T-cell (primary cell): ENCODE data around the gene TAAR6. TPM values are rescaled to one million over a fixed set of nuclear protein-coding genes. Genes with fewer than 3 reads are reported as not detected.
A peak's percentile ranks its signal among the peaks of the same experiment; 100 is the strongest.

Source experiments
- ATAC-seq, 4 experiments: fragments of 200-7000 bp in 3 of 4; fragments of 150-1000 bp in 1 of 4; cut with Tn5 transposase; replicated peaks in 1 of 4; 1 replicate in 3 of 4; 2 replicates in 1 of 4; pipeline ENCODE4 v1.10.0; 2021; ENCODE audit warnings: moderate library complexity in 3 of 4, mild to moderate bottlenecking in 2 of 4, moderate number of reproducible peaks in 1 of 4
- CTCF ChIA-PET, 2 donors: fragments of 300-600 bp; sonication (Branson Sonifier 250); formaldehyde crosslinking; loops; one replicate each; lab custom pipeline; 2022; ENCODE audit warnings: antibody characterized with exemption in 2 of 2; lab: Charles Lee
- POLR2A ChIA-PET, 2 donors: fragments of 300-600 bp; sonication (Branson Sonifier 250); formaldehyde crosslinking; loops; one replicate each; lab custom pipeline; 2022; ENCODE audit warnings: antibody characterized with exemption in 2 of 2; lab: Charles Lee
- DNase-seq, 35 experiments: peaks; one replicate each; pipeline versions ENCODE4 v3.0.0 to v3.0.0-alpha.2; 2013 to 2023
- H3K27ac ChIP-seq: one replicate; pipeline ENCODE4 v1.5.1; 2013; ENCODE audit warnings: low read length
- H3K27me3 ChIP-seq, 2 experiments: replicated peaks in 1 of 2; 1 replicate in 1 of 2; 2 replicates in 1 of 2; pipeline versions ENCODE4 v1.6.1 to v1.7.0; 2013; ENCODE audit warnings: low read length in 1 of 2, mixed read lengths in 1 of 2; ENCODE audit not compliant: control insufficient read depth in 2 of 2, insufficient read depth in 2 of 2; ENCODE audit errors: extremely low read depth in 1 of 2
- H3K36me3 ChIP-seq, 2 donors: 1 replicate in 1 of 2; 2 replicates in 1 of 2; pipeline versions ENCODE4 v1.6.1 to v1.7.0; 2013; ENCODE audit warnings: low read length in 1 of 2; ENCODE audit not compliant: control insufficient read depth in 2 of 2, insufficient read depth in 1 of 2; ENCODE audit errors: extremely low read depth in 1 of 2
- H3K4me1 ChIP-seq, 2 experiments: 1 replicate in 1 of 2; 2 replicates in 1 of 2; pipeline versions ENCODE4 v1.6.1 to v1.7.0; 2013; ENCODE audit warnings: low read length in 2 of 2, mixed read lengths in 1 of 2; ENCODE audit not compliant: insufficient read depth in 2 of 2, control insufficient read depth in 1 of 2; ENCODE audit errors: extremely low read depth in 1 of 2
- H3K4me3 ChIP-seq, 2 donors: 1 replicate in 1 of 2; 2 replicates in 1 of 2; pipeline versions ENCODE4 v1.5.1 to v1.7.0; 2013; ENCODE audit warnings: mild to moderate bottlenecking in 2 of 2, low read length in 1 of 2, moderate library complexity in 1 of 2; ENCODE audit not compliant: control insufficient read depth in 1 of 2; ENCODE audit errors: extremely low read depth in 1 of 2
- H3K9me3 ChIP-seq: 2 replicates; pipeline ENCODE4 v1.7.0; 2013
- H3K27ac Mint-ChIP-seq, 2 donors: one replicate each; pipeline ENCODE4 v1.8.0; 2020 to 2021; ENCODE audit warnings: mild to moderate bottlenecking in 2 of 2, mixed read lengths in 2 of 2
- H3K27me3 Mint-ChIP-seq, 2 donors: one replicate each; pipeline ENCODE4 v1.8.0; 2021 to 2022; ENCODE audit warnings: mixed read lengths in 2 of 2
- H3K36me3 Mint-ChIP-seq: one replicate; pipeline ENCODE4 v1.8.0; 2021; ENCODE audit warnings: mixed read lengths
- H3K4me1 Mint-ChIP-seq, 3 donors: one replicate each; pipeline ENCODE4 v1.8.0; 2020 to 2022; ENCODE audit warnings: mixed read lengths in 3 of 3, mild to moderate bottlenecking in 1 of 3
- H3K4me3 Mint-ChIP-seq, 3 donors: one replicate each; pipeline ENCODE4 v1.8.0; 2020 to 2022; ENCODE audit warnings: mild to moderate bottlenecking in 3 of 3, mixed read lengths in 3 of 3, moderate library complexity in 3 of 3
- H3K9me3 Mint-ChIP-seq, 3 donors: one replicate each; pipeline ENCODE4 v1.8.0; 2020 to 2022; ENCODE audit warnings: mixed read lengths in 3 of 3
- WGBS: methylation state at CpG from one replicate; pipeline ENCODE4 v1.1.5; 2013; ENCODE audit warnings: missing lambda C conversion rate; ENCODE audit not compliant: insufficient coverage; 5-methylcytosine and 5-hydroxymethylcytosine counted together
- total RNA-seq, 35 experiments: library from RNA in 6 of 35; stranded (reverse) in 6 of 35; fragments of 120-200 nt in 1 of 35; gene quantifications; one replicate each; pipeline versions ENCODE4 v1.2.1 to v1.2.4 and lab custom pipeline; 2013 to 2026

TAAR6 gene
- total RNA-seq, 5 donors from 2014 or later (not counting 1 experiment from before 2014, with no cell fraction given) = not detected

DNA sequence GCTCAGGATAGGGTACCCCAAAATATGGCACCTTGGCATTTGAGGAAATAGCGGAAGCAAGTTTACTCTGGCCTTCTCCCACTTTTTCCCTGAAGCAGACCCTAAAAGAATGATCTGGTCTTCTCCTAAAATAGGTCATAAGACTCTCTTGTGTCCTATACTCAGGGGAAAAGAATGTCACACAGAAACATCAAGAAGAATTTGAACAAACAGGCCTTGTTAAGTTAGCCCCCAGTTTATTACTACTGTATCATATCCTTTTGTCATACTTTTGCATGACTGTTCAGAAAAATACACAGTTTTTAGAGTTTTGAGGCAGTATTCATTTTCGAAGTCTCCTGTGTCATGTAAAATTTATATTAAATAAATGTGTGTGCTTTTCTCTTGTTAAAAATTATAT is 41.5 kb downstream of the TAAR6 start:
- peaks cover 0 to 14% (median 0%) of the 10 kb centered on the region in 3 donors for H3K4me1 Mint-ChIP-seq
- no peak overlapping the region for H3K27ac Mint-ChIP-seq
- DNase-seq = no peak
- no peaks in the 10 kb centered on the region for H3K9me3 Mint-ChIP-seq
- no peak overlapping the region for H3K27ac ChIP-seq
- ATAC-seq = no peak
- H3K36me3 Mint-ChIP-seq = no peaks in the 10 kb centered on the region
- ChIA-PET CTCF (no interaction called here), POLR2A (no interaction called here)
- no peaks in the 10 kb centered on the region for H3K27me3 ChIP-seq
- H3K4me1 ChIP-seq = no peaks in the 10 kb centered on the region
- no peak overlapping the region for H3K4me3 Mint-ChIP-seq
- H3K9me3 ChIP-seq = no peaks in the 10 kb centered on the region
- no CpG with 5 or more reads among the region's 2 CpGs for WGBS
- peaks cover 0 to 5% of the 10 kb centered on the region in 2 donors for H3K27me3 Mint-ChIP-seq
- H3K4me3 ChIP-seq = no peak overlapping the region
- H3K36me3 ChIP-seq = no peaks in the 10 kb centered on the region

GRCh38 chr6:132612449-132613108 is 42.5 kb downstream of the TAAR6 start:
- ATAC-seq (peak in 1 of 4 experiments; percentile 39), DNase-seq (peak in 7 of 35 experiments; percentile 2 to 35 (median 14))
- POLR2A ChIA-PET = no interaction called here
- Histone ChIP-seq H3K27me3 (no peaks in the 10 kb centered on the region), H3K36me3 (no peaks in the 10 kb centered on the region), H3K27ac (peak overlapping the region; percentile 37), H3K9me3 (no peaks in the 10 kb centered on the region), H3K4me1 (no peaks in the 10 kb centered on the region), H3K4me3 (no peak overlapping the region)
- no peak overlapping the region for H3K27ac Mint-ChIP-seq
- no peaks in the 10 kb centered on the region for H3K36me3 Mint-ChIP-seq
- H3K27me3 Mint-ChIP-seq = peaks cover 0 to 4% of the 10 kb centered on the region in 2 donors
- CTCF ChIA-PET = interaction anchor here in 1 of 2 donors (0.9 kb wide), 1 partner anchor 128 kb away, joined by 3 read pairs; no protein-coding TSS in a partner anchor
- no CpG with 5 or more reads among the region's 4 CpGs for WGBS
- peaks cover 0 to 14% (median 0%) of the 10 kb centered on the region in 3 donors for H3K4me1 Mint-ChIP-seq
- no peak overlapping the region for H3K4me3 Mint-ChIP-seq
- H3K9me3 Mint-ChIP-seq = no peaks in the 10 kb centered on the region

DNA sequence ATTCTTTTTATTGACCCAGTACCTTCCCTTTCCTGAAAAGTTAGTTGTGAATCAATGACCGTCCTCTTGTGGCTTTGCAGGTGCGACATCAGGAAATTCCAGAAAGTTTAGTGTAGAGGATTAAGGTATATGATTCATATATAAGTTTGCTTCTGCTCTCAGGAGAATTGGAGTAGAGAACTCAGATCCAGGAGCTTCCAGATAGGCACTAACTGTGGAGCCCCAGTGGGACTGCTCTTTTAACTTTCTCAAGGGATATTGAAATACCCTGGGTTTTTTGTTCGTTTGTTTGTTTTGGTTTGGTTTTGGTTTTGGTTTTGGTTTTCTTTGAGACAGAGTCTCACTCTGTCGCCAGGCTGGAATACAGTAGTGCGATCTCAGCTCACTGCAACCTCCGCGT is 44.4 kb downstream of the TAAR6 start:
- ChIA-PET POLR2A (no interaction called here), CTCF (no interaction called here)
- H3K4me3 Mint-ChIP-seq = peak overlapping the region; percentile 3 to 74 (median 56)
- no peak overlapping the region for H3K27ac ChIP-seq
- H3K9me3 Mint-ChIP-seq = no peaks in the 10 kb centered on the region
- WGBS = 80% methylated on average over 1 of the region's 7 CpGs
- no peaks in the 10 kb centered on the region for H3K27me3 ChIP-seq
- peak overlapping the region in 1 of 2 donors; percentile 50 for H3K27ac Mint-ChIP-seq
- no peaks in the 10 kb centered on the region for H3K4me1 ChIP-seq
- H3K4me3 ChIP-seq = peak overlapping the region in 1 of 2 donors; percentile 16
- H3K27me3 Mint-ChIP-seq = peaks cover 0 to 9% of the 10 kb centered on the region in 2 donors
- no peaks in the 10 kb centered on the region for H3K36me3 Mint-ChIP-seq
- H3K36me3 ChIP-seq = no peaks in the 10 kb centered on the region
- no peaks in the 10 kb centered on the region for H3K9me3 ChIP-seq
- peak in 1 of 35 experiments; percentile 6 for DNase-seq
- no peak for ATAC-seq
- H3K4me1 Mint-ChIP-seq = peaks cover 0 to 14% (median 0%) of the 10 kb centered on the region in 3 donors

GRCh38 chr6:132616677-132617076 is 46.6 kb downstream of the TAAR6 start:
- no CpG with 5 or more reads among the region's 1 CpG for WGBS
- Histone ChIP-seq H3K4me1 (no peaks in the 10 kb centered on the region), H3K27me3 (no peaks in the 10 kb centered on the region), H3K36me3 (no peaks in the 10 kb centered on the region), H3K9me3 (no peaks in the 10 kb centered on the region), H3K4me3 (no peak overlapping the region), H3K27ac (no peak overlapping the region)
- POLR2A ChIA-PET = interaction anchor here in 1 of 2 donors (0.5 kb wide), 1 partner anchor 200 kb away, joined by 3 read pairs; no protein-coding TSS in a partner anchor
- Mint-ChIP-seq H3K27ac (no peak overlapping the region), H3K9me3 (no peaks in the 10 kb centered on the region), H3K4me1 (peaks cover 0 to 14% (median 0%) of the 10 kb centered on the region in 3 donors), H3K4me3 (no peak overlapping the region), H3K27me3 (peaks cover 0 to 13% of the 10 kb centered on the region in 2 donors), H3K36me3 (no peaks in the 10 kb centered on the region)
- no peak for ATAC-seq
- DNase-seq = no peak
- CTCF ChIA-PET = interaction anchor here in 1 of 2 donors (0.8 kb wide), 1 partner anchor 27 kb away, joined by 3 read pairs; no protein-coding TSS in a partner anchor

Other genes starting within 250 kb of the TAAR6 start
- under 1 TPM in 4 of 5 donors, not detected in 1; 0.13 to 0.53 (median 0.15) TPM for gene MOXD1, start 168.8 kb upstream of the TAAR6 start, total RNA-seq
- 10 to 100 TPM; 13.3 to 27.4 (median 20.9) TPM for gene STX7, start 57.2 kb upstream of the TAAR6 start, total RNA-seq
- gene TAAR9, start 32.0 kb upstream of the TAAR6 start, total RNA-seq = not detected
- gene TAAR8, start 17.6 kb upstream of the TAAR6 start, total RNA-seq = not detected
- not detected for gene TAAR5, start 19.4 kb downstream of the TAAR6 start, total RNA-seq
- not detected for gene TAAR2, start 54.0 kb downstream of the TAAR6 start, total RNA-seq
- not detected for gene TAAR1, start 88.9 kb downstream of the TAAR6 start, total RNA-seq
- gene VNN1, start 143.7 kb downstream of the TAAR6 start, total RNA-seq = not detected
- gene VNN2, start 187.6 kb downstream of the TAAR6 start, total RNA-seq = 10 to 100 TPM; 18.4 to 28.1 (median 19.9) TPM
- 10 to 100 TPM in 3 of 5 donors, 1 to 10 TPM in 2; 5.5 to 15.8 (median 13.0) TPM for gene SLC18B1, start 228.3 kb downstream of the TAAR6 start, total RNA-seq
- 1,000 to 10,000 TPM; 2,053 to 2,496 (median 2,353) TPM for gene RPS12, start 244.2 kb downstream of the TAAR6 start, total RNA-seq